HEK293 (cell line): ENCODE data around the gene KRT81.

Experiments
- CTCF ChIA-PET: fragments of 350-600 bp; formaldehyde crosslinking; extraction: SDS; loops from one replicate; lab custom pipeline; 2021; ENCODE audit warnings: antibody characterized with exemption; lab: Yijun Ruan, JAX
- POLR2A ChIA-PET: fragments of 300-600 bp; formaldehyde crosslinking; extraction: SDS; loops from one replicate; lab custom pipeline; 2020; ENCODE audit warnings: antibody characterized with exemption, inconsistent platforms; lab: Yijun Ruan, JAX
- H3K27ac ChIP-seq: fragments of 200-500 bp; sonication (Bioruptor generic); 2 replicates; pipeline ENCODE4 v1.5.1; 2014; ENCODE audit warnings: low read depth, low read length, control low read depth, inconsistent platforms; ENCODE audit errors: extremely low read depth
- H3K36me3 ChIP-seq, 2 experiments: fragments of 200-500 bp in 1 of 2; sonication (Bioruptor generic) in 1 of 2; 1 replicate in 1 of 2; 2 replicates in 1 of 2; pipeline ENCODE4 v1.5.1; 2014 to 2017; ENCODE audit warnings: inconsistent platforms in 2 of 2, low read length in 2 of 2; ENCODE audit not compliant: control insufficient read depth in 2 of 2, insufficient read depth in 1 of 2
- H3K4me1 ChIP-seq: fragments of 200-500 bp; sonication (Bioruptor generic); 2 replicates; pipeline ENCODE4 v1.5.1; 2014; ENCODE audit warnings: mild to moderate bottlenecking, low read length, inconsistent platforms; ENCODE audit not compliant: control insufficient read depth, insufficient read depth
- H3K4me3 ChIP-seq: 2 replicates; pipeline ENCODE4 v1.5.1; 2011; ENCODE audit warnings: low read depth, mild to moderate bottlenecking, control low read depth, low read length, moderate library complexity
- H3K9me3 ChIP-seq: fragments of 200-500 bp; sonication (Bioruptor generic); 2 replicates; pipeline ENCODE4 v1.5.1; 2014; ENCODE audit warnings: low read depth, low read length, inconsistent platforms; ENCODE audit not compliant: control insufficient read depth, insufficient read depth
- EGR2 ChIP-seq: fragments of 450-650 bp; formaldehyde crosslinking; IDR thresholded peaks from 2 replicates; pipeline ENCODE4 v1.5.1; 2016; ENCODE audit warnings: low read depth, missing biosample characterization, missing genetic modification characterization
- GLI4 ChIP-seq: fragments of 450-650 bp; formaldehyde crosslinking; IDR thresholded peaks from 2 replicates; pipeline ENCODE4 v1.5.1; 2016; ENCODE audit warnings: missing biosample characterization, missing genetic modification characterization
- HOXC10 ChIP-seq: sonication (generic); formaldehyde crosslinking; IDR thresholded peaks from 2 replicates; pipeline ENCODE4 v1.8.1; 2023; ENCODE audit warnings: mild to moderate bottlenecking, missing genetic modification reagents
- KLF7 ChIP-seq: fragments of 450-650 bp; formaldehyde crosslinking; IDR thresholded peaks from 2 replicates; pipeline ENCODE4 v1.5.1; 2016; ENCODE audit warnings: missing biosample characterization, missing genetic modification characterization, borderline replicate concordance
- OVOL3 ChIP-seq: fragments of 450-650 bp; formaldehyde crosslinking; IDR thresholded peaks from 2 replicates; pipeline ENCODE4 v1.5.1; 2016; ENCODE audit warnings: missing biosample characterization, missing genetic modification characterization
- PATZ1 ChIP-seq: fragments of 450-650 bp; formaldehyde crosslinking; IDR thresholded peaks from 2 replicates; pipeline ENCODE4 v1.5.1; 2016; ENCODE audit warnings: missing biosample characterization, missing genetic modification characterization
- PRDM2 ChIP-seq: fragments of 450-650 bp; formaldehyde crosslinking; IDR thresholded peaks from 2 replicates; pipeline ENCODE4 v1.5.1; 2016; ENCODE audit warnings: missing biosample characterization, missing genetic modification characterization, borderline replicate concordance
- SCRT2 ChIP-seq: fragments of 450-650 bp; formaldehyde crosslinking; IDR thresholded peaks from 2 replicates; pipeline ENCODE4 v1.5.1; 2016; ENCODE audit warnings: missing biosample characterization, missing genetic modification characterization
- TRIM28 ChIP-seq: IDR thresholded peaks from 2 replicates; pipeline ENCODE4 v1.6.1; 2011; ENCODE audit warnings: low read length, control low read depth, borderline replicate concordance
- ZNF24 ChIP-seq: fragments of 450-650 bp; formaldehyde crosslinking; IDR thresholded peaks from 2 replicates; pipeline ENCODE4 v1.5.1; 2016; ENCODE audit warnings: missing biosample characterization, missing genetic modification characterization
- ZNF311 ChIP-seq: fragments of 450-650 bp; formaldehyde crosslinking; IDR thresholded peaks from 2 replicates; pipeline ENCODE4 v1.5.1; 2017; ENCODE audit warnings: missing biosample characterization, missing genetic modification characterization, borderline replicate concordance
- ZNF514 ChIP-seq: fragments of 450-650 bp; formaldehyde crosslinking; IDR thresholded peaks from 2 replicates; pipeline ENCODE4 v1.5.1; 2016; ENCODE audit warnings: missing biosample characterization, missing genetic modification characterization
- ZNF549 ChIP-seq: fragments of 450-650 bp; IDR thresholded peaks from 2 replicates; pipeline ENCODE4 v1.5.1; 2018; ENCODE audit warnings: missing biosample characterization, missing genetic modification characterization, mild to moderate bottlenecking, inconsistent platforms, moderate library complexity
- ZNF596 ChIP-seq: fragments of 450-650 bp; IDR thresholded peaks from 2 replicates; pipeline ENCODE4 v1.5.0; 2018; ENCODE audit warnings: missing biosample characterization, mild to moderate bottlenecking, missing genetic modification characterization, moderate library complexity
- ZNF621 ChIP-seq: fragments of 450-650 bp; formaldehyde crosslinking; IDR thresholded peaks from 2 replicates; pipeline ENCODE4 v1.5.1; 2017; ENCODE audit warnings: missing biosample characterization, missing genetic modification characterization
- ZNF791 ChIP-seq: fragments of 450-650 bp; formaldehyde crosslinking; IDR thresholded peaks from 2 replicates; pipeline ENCODE4 v1.5.1; 2016; ENCODE audit warnings: missing biosample characterization, missing genetic modification characterization
- TF ChIP-seq, protein P1 (sequence below): fragments of 450-650 bp; formaldehyde crosslinking; IDR thresholded peaks from 2 replicates; pipeline ENCODE4 v1.5.1; 2016; ENCODE audit warnings: missing biosample characterization, missing genetic modification characterization
- TF ChIP-seq, protein P2 (sequence below): fragments of 450-650 bp; formaldehyde crosslinking; IDR thresholded peaks from 2 replicates; pipeline ENCODE4 v1.5.1; 2016; ENCODE audit warnings: missing biosample characterization, missing genetic modification characterization
- TF ChIP-seq, protein P3 (sequence below): fragments of 450-650 bp; formaldehyde crosslinking; IDR thresholded peaks from 2 replicates; pipeline ENCODE4 v1.5.1; 2016; ENCODE audit warnings: missing biosample characterization, missing genetic modification characterization, low read depth
- TF ChIP-seq, protein P4 (sequence below): fragments of 450-650 bp; IDR thresholded peaks from 2 replicates; pipeline ENCODE4 v1.5.1; 2018; ENCODE audit warnings: missing biosample characterization, mild to moderate bottlenecking, missing genetic modification characterization

The KRT81 gene

DNA sequence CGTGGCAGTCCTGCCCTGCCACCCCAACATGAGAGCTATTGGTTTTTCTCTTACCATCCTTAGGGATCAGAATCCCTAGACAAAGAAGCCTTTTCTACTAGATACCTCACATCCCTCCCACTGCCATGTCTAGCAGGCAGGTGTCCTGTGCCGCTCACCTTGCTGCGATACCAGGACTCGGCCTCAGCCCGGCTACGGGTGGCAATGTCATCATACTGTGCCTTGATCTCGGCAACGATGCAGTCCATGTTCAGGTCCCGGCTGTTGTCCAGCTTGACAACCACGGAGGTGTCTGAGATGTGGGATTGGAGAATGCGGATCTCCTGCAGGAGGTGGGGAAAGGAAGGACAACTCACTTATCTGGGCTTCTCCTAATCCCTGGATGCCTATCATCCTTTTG, 25.4 kb upstream of the KRT81 start:
- ChIA-PET POLR2A (no interaction called here), CTCF (interaction anchor here (1.1 to 3.0 kb wide), 8 partner anchors 8 to 95 kb away, joined by 3 to 18 read pairs (median 6); no protein-coding TSS in a partner anchor)
- Histone ChIP-seq H3K4me3 (no peak overlapping the region), H3K27ac (no peak overlapping the region), H3K36me3 (no peaks in the 10 kb centered on the region), H3K4me1 (no peaks in the 10 kb centered on the region), H3K9me3 (no peaks in the 10 kb centered on the region)
- TF ChIP-seq HOXC10 (CRISPR knock-in tag) (no peak), EGR2 (tag by site-specific recombination) (no peak), ZNF791 (tag by site-specific recombination) (no peak), SCRT2 (no peak), PRDM2 (no peak)

GRCh38 chr12:52316290-52316689, 25.0 kb upstream of the KRT81 start:
- Histone ChIP-seq H3K4me3 (no peak overlapping the region), H3K27ac (no peak overlapping the region), H3K9me3 (no peaks in the 10 kb centered on the region), H3K4me1 (no peaks in the 10 kb centered on the region), H3K36me3 (no peaks in the 10 kb centered on the region)
- CTCF ChIA-PET, result interaction anchor here (0.6 to 3.0 kb wide), 10 partner anchors 9 to 590 kb away, joined by 3 to 18 read pairs (median 5); no protein-coding TSS in a partner anchor
- POLR2A ChIA-PET, result no interaction called here
- TF ChIP-seq KLF7 (tag by site-specific recombination) (no peak), PATZ1 (tag by site-specific recombination) (no peak), ZNF311 (tag by site-specific recombination) (no peak), ZNF596 (tag by site-specific recombination) (no peak), ZNF621 (tag by site-specific recombination) (no peak), OVOL3 (tag by site-specific recombination) (no peak), GLI4 (tag by site-specific recombination) (no peak), ZNF24 (tag by site-specific recombination) (no peak), ZNF514 (tag by site-specific recombination) (no peak), TRIM28 (no peak), ZNF549 (tag by site-specific recombination) (no peak)
- TF ChIP-seq, protein P1, sequence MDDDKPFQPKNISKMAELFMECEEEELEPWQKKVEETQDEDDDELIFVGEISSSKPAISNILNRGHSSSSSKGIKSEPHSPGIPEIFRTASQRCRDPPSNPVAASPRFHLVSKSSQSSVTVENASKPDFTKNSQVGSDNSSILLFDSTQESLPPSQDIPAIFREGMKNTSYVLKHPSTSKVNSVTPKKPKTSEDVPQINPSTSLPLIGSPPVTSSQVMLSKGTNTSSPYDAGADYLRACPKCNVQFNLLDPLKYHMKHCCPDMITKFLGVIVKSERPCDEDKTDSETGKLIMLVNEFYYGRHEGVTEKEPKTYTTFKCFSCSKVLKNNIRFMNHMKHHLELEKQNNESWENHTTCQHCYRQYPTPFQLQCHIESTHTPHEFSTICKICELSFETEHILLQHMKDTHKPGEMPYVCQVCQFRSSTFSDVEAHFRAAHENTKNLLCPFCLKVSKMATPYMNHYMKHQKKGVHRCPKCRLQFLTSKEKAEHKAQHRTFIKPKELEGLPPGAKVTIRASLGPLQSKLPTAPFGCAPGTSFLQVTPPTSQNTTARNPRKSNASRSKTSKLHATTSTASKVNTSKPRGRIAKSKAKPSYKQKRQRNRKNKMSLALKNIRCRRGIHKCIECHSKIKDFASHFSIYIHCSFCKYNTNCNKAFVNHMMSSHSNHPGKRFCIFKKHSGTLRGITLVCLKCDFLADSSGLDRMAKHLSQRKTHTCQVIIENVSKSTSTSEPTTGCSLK (tag by site-specific recombination), result no peak
- TF ChIP-seq, protein P2, sequence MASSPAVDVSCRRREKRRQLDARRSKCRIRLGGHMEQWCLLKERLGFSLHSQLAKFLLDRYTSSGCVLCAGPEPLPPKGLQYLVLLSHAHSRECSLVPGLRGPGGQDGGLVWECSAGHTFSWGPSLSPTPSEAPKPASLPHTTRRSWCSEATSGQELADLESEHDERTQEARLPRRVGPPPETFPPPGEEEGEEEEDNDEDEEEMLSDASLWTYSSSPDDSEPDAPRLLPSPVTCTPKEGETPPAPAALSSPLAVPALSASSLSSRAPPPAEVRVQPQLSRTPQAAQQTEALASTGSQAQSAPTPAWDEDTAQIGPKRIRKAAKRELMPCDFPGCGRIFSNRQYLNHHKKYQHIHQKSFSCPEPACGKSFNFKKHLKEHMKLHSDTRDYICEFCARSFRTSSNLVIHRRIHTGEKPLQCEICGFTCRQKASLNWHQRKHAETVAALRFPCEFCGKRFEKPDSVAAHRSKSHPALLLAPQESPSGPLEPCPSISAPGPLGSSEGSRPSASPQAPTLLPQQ, result no peak
- TF ChIP-seq, protein P3, sequence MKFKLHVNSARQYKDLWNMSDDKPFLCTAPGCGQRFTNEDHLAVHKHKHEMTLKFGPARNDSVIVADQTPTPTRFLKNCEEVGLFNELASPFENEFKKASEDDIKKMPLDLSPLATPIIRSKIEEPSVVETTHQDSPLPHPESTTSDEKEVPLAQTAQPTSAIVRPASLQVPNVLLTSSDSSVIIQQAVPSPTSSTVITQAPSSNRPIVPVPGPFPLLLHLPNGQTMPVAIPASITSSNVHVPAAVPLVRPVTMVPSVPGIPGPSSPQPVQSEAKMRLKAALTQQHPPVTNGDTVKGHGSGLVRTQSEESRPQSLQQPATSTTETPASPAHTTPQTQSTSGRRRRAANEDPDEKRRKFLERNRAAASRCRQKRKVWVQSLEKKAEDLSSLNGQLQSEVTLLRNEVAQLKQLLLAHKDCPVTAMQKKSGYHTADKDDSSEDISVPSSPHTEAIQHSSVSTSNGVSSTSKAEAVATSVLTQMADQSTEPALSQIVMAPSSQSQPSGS, result no peak
- TF ChIP-seq, protein P4, sequence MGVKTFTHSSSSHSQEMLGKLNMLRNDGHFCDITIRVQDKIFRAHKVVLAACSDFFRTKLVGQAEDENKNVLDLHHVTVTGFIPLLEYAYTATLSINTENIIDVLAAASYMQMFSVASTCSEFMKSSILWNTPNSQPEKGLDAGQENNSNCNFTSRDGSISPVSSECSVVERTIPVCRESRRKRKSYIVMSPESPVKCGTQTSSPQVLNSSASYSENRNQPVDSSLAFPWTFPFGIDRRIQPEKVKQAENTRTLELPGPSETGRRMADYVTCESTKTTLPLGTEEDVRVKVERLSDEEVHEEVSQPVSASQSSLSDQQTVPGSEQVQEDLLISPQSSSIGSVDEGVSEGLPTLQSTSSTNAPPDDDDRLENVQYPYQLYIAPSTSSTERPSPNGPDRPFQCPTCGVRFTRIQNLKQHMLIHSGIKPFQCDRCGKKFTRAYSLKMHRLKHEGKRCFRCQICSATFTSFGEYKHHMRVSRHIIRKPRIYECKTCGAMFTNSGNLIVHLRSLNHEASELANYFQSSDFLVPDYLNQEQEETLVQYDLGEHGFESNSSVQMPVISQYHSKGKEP (tag by site-specific recombination), result no peak
